HG03103 (cell line): ENCODE results near the gene OCEL1.
"Not testable (repeated sequence)": the region's sequence is repeated elsewhere in the genome, so short reads cannot be mapped to it uniquely, and the experiment has no call there.

Experiments
- ATAC-seq: cut with Tn5 transposase; IDR thresholded peaks from one replicate; pipeline ENCODE4 v1.9.1; 2021; ENCODE audit warnings: low read depth; ENCODE audit not compliant: unreplicated experiment

The OCEL1 gene

DNA sequence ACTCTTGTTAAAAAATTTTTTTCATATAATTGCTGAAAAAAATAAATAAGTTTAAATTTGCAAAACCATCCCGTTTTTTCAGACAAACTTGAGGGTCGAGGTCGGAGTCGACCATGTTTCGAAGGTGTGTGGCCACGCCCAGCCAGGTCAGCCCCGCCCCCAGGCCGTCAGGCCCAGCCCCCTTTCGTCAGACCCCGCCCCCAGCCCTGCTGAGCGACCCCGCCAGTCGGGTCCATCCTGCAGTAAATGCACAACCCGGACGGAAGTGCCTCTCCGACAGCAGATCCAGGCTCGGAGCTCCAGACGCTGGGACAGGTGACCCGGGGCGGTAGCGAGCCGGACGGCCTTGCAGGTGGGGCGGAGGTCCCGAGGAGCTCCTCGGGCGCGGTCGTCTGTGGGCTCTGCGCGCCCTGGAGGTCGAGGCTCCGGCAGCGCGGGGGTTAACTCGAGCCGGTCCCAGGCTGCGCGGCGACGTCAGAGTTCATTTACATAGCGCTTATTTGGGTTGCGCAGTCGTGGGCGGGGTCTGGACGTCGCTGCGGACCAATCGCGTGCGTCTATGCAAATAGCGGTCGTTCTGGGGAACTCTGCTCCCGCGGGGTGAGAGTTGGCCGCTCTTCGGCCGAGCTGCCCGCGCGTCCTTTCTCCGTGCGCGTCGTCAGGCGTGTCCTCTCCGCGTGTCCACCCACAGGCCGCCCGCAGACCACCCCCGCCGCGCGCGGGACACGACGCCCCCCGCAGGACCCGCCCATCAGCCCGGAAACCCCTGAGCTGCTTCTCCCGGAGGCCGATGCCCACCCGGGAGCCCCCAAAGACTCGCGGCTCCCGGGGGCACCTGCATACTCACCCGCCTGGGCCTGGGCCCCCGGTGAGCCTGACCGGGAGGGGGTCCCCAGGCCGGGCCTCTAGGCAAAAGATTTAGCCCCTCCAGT lies at the start of gene OCEL1:
OCEL1 (plus strand) TSS at position 225 of the 932 bp plus-strand sequence; CDS start at position 247, 22 bp downstream.
- peak; percentile 85 for ATAC-seq

- ATAC-seq: no peak
These were observed 47.7 kb upstream of the OCEL1 start for GRCh38 chr19:17178291-17178690.

- ATAC-seq: no peak
These were observed 44.9 kb upstream of the OCEL1 start for GRCh38 chr19:17180997-17181702.

- ATAC-seq: no peak
These were observed 42.7 kb upstream of the OCEL1 start for GRCh38 chr19:17183271-17183761.

- ATAC-seq: no peak
These were observed 42.1 kb upstream of the OCEL1 start for GRCh38 chr19:17183858-17184321.

DNA sequence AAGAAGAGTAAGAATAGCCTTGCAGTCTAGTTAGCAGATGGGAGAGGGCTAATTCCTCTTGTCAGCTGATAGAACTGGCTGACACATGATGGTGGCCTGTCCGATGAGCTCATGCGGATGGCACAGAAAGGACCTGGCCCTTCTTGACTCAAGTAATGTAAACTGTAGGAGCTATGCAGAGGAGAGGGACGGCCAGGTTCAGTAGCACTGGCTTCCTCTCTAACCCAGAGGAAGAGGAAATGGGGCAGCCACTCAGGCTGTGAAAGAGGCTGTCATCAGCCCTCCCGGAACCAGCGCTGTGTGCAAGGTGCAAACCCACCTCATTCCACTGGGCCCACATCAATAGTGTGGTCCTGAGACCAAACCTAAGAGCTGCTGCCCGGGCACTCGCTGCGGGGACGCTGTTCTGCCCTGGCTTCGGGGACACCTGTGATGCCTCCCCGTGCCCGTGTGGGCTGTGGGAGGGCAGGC lies 41.6 kb upstream of the OCEL1 start:
- no peak for ATAC-seq

DNA sequence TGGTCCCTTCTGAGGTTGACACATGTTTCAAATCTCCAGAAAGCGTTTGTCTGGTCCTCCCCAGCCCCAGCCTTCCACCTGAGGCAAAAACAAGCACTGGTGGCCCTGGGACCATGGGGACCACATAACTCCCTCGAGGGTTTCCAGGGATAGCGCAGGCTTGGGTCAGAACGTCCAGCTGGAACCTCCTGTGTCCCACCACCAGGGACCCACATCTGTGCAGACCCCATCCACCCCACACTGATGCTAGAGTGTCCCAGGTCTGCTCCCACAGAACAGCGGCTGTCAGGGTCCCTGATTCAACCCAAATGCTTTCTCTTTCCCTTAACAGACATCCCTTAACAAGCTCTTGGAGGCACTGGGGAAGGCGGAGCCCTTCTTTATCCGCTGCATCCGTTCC lies 40.4 kb upstream of the OCEL1 start:
- ATAC-seq: no peak

DNA sequence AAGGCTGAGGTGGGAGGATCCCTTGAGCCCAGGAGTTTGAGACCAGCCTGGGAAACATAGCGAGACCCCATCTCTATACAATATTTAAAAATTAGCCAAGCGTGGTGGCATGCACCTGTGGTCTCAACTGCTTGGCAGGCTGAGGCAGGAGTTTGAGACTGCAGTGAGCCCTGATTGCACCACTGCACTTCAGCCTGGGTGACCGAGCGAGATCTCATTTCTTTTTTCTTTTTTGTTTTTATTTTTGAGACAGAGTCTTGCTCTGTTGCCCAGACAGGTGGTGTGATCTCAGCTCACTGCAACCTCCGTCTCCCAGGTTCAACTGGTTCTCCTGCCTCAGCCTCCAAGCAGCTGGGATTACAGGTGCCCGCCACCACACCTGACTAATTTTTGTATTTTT lies 34.3 kb upstream of the OCEL1 start:
- ATAC-seq: not testable (repeated sequence)

GRCh38 chr19:17192751-17193150 lies 33.3 kb upstream of the OCEL1 start:
- no peak for ATAC-seq

DNA sequence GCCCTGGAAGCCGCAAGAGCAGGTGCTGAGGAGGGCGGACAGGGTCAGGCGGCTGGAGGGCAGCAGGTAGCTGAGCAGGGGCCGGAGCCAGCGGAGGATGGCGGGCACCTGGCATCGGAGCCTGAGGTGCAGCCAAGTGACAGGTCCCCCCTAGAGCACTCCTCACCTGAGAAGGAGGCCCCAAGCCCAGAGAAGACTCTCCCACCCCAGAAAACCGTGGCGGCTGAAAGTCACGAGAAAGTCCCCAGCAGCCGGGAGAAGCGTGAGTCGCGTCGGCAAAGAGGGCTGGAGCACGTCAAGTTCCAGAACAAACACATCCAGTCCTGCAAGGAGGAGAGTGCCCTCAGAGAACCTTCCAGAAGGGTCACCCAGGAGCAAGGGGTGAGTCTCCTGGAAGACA lies 31.4 kb upstream of the OCEL1 start:
- no peak for ATAC-seq

GRCh38 chr19:17195106-17195505 lies 30.9 kb upstream of the OCEL1 start:
- ATAC-seq: no peak

- ATAC-seq: no peak
These were observed 29.4 kb upstream of the OCEL1 start for GRCh38 chr19:17196610-17197009.

- ATAC-seq: no peak
These were observed 28.4 kb upstream of the OCEL1 start for GRCh38 chr19:17197666-17198065.

DNA sequence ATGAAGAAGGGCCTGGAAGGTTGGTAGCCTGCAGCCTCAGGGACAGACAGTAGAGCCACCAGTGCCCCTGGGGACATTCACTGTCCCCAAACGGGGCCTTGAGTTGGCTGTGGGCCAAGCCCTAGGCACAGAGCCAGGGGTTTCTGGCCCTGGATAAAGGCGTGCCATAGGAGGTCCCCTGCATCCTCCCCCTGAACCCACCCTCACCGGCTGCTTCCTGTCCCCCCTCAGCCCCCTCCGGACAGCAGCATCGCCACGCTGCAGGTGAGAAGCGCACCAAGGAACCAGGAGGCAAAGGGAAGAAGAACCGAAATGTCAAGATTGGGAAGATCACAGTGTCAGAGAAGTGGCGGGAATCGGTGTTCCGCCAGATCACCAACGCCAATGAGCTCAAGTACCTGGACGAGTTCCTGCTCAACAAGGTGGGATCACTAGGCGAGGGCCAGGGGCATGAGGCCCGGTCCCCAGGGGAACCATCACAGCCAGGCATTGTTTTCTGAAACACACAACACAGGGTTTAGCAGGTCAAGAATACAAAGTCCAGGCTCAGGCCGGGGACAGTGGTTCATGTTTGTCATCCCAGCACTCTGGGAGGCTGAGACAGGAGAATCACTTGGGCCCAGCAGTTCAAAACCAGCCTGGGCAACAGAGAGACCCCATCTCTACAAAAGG lies 25.5 kb upstream of the OCEL1 start:
- ATAC-seq: no peak

GRCh38 chr19:17202249-17202648 lies 23.8 kb upstream of the OCEL1 start:
- no peak for ATAC-seq

- ATAC-seq: no peak
These were observed 23.3 kb upstream of the OCEL1 start for GRCh38 chr19:17202713-17203112.

DNA sequence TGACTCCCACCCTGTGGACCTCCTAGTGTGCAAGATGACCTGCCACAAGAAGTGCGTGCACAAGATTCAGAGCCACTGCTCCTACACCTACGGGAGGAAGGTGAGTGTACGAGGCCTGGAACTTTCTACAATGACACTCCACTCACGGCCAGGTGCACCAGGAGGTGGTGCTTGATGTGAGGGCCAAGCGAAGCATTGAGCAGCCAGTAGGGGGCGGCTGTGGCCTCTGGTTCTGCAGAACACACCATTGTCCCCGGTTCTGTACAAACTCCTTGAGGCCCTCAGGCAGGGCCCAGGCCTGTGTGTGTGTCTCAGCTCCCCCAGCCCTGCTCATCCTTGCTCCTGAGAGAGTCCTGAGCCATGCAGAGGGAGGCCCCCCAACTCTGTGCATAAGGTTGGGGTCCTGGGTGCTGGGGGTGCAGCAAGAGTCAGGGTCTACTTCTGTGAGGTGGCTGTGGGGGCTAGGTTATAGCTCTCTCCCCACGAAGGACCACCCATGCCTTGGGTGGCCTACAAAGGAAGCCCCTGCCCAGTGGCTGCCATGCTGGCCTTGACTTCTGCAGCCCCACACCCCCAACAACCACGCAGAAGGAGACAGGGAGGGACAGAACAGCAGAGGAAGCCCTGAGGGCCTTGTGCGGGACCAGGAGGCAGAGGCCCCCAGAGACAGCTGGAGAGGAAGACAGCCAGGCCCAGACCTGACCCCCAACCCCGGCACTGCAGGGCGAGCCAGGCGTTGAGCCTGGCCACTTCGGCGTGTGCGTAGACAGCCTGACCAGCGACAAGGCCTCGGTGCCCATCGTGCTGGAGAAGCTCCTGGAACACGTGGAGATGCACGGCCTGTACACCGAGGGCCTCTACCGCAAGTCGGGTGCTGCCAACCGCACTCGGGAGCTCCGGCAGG lies 20.5 kb upstream of the OCEL1 start:
- no peak for ATAC-seq

DNA sequence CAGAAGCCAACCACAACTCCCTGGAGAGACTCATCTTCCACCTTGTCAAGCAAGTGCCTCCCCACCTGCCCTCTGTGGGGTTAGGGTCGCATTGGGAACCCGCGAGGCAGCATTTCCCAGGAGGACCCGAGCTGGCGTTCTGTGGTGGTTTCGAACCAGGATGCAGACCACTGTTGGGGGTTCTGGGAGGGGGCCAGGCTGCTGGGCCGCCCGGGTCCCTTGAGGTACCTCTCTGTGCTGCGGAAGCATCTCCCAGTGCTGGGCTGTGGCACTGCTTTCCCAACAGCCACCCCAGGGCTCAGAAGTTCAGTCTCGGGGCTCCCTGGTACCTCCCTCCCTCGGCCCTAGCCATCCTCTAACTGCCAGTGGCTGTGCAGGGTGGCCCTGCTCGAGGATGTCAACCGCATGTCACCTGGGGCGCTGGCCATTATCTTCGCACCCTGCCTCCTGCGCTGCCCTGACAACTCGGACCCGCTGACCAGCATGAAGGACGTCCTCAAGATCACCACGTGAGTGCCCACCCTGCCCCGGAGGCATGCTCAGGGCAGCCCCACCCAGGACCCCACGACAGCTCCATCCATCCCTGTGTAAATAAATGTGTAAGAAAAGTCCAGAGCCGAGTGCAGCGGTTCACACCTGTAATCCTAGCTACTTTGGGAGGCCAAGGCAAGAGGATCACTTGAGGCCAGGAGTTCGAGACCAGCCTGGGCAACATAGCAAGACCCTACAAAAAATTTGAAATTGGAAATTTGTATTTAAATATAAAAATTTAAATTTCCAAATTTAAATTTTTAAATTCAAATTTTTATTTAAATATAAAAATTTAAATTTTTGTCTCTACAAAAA lies 19.1 kb upstream of the OCEL1 start:
- no peak for ATAC-seq
